ENCODE data around the gene ARFGEF3. TPM values are rescaled to one million over a fixed set of nuclear protein-coding genes. Genes with fewer than 3 reads are reported as not detected.

ARFGEF3 gene
- total and polyA plus RNA-seq, 2 donors (not counting 1 experiment from before 2014, with no cell fraction given), result not detected

GRCh38 chr6:138215093-138215782, 53.5 kb downstream of the ARFGEF3 start:
- DNase-seq, result no peak
- Histone ChIP-seq H3K4me1 (ENCODE audit: control insufficient read depth in 2 of 2, insufficient read depth in 2 of 2, low read length in 2 of 2) (no peaks in the 10 kb centered on the region), H4K20me1 (ENCODE audit: control insufficient read depth, insufficient read depth, low read length, poor library complexity, severe bottlenecking) (no peaks in the 10 kb centered on the region), H3K79me2 (ENCODE audit: control insufficient read depth, insufficient read depth, low read length) (no peaks in the 10 kb centered on the region), H3K4me2 (replicated peaks; ENCODE audit: low read depth, low read length, poor library complexity, severe bottlenecking) (no peak overlapping the region), H2AFZ (ENCODE audit: insufficient read depth, low read depth, low read length, poor library complexity, severe bottlenecking) (no peak overlapping the region), H3K4me3 (ENCODE audit: control extremely low read depth in 1 of 5, extremely low read depth in 1 of 5, insufficient read depth in 1 of 5, low read depth in 2 of 5, low read length in 4 of 5) (no peak overlapping the region), H3K27ac (ENCODE audit: low read length in 2 of 2) (no peak overlapping the region), H3K36me3 (replicated peaks in 1 of 2; ENCODE audit: control extremely low read depth in 1 of 2, control insufficient read depth in 1 of 2, extremely low read depth in 1 of 2, insufficient read depth in 2 of 2, low read length in 1 of 2) (no peaks in the 10 kb centered on the region), H3K9me3 (ENCODE audit: control extremely low read depth in 1 of 3, control insufficient read depth in 2 of 3, insufficient read depth in 1 of 3, low read length in 2 of 3) (peaks cover 0 to 3% (median 1%) of the 10 kb centered on the region in 3 donors), H3K27me3 (replicated peaks in 1 of 4; ENCODE audit: control extremely low read depth in 1 of 4, control insufficient read depth in 3 of 4, insufficient read depth in 4 of 4, low read length in 3 of 4) (peaks cover 0 to 4% (median 1%) of the 10 kb centered on the region in 4 experiments), H3K9ac (ENCODE audit: low read length) (no peak overlapping the region)
- ATAC-seq (ENCODE audit: low read depth), result no peak
- 95% methylated on average over 5 of the region's 7 CpGs for WGBS (ENCODE audit: insufficient coverage)
- intact Hi-C loops (cut with micrococcal nuclease), result no loop called here
- POLR2A ChIA-PET, result no interaction called here
- CTCF ChIA-PET, result no interaction called here
- TF ChIP-seq EZH2 (IDR thresholded peaks at IDR 0.05; ENCODE audit: borderline replicate concordance, insufficient read depth, low read depth, low read length, poor library complexity, severe bottlenecking) (no peak), CTCF (IDR thresholded peaks at IDR 0.05) (no peak)
- Mint-ChIP-seq H3K4me1 (no peaks in the 10 kb centered on the region), H3K27me3 (peaks cover 25% of the 10 kb centered on the region), H3K4me3 (no peak overlapping the region), H3K27ac (no peak overlapping the region), H3K9me3 (ENCODE audit: insufficient read depth) (no peaks in the 10 kb centered on the region)

GRCh38 chr6:138218449-138218848, 56.7 kb downstream of the ARFGEF3 start, which contains the start of gene PBOV1:
Gene PBOV1, minus strand, starts transcription at chr6:138218491. Its CDS starts 96 bp downstream, at chr6:138218395.
- intact Hi-C loops (cut with micrococcal nuclease), result no loop called here
- Mint-ChIP-seq H3K4me3 (no peak within 1 kb of the TSS), H3K27ac (no peak within 1 kb of the TSS), H3K27me3 (peaks cover 27% of the 10 kb centered on the region), H3K9me3 (ENCODE audit: insufficient read depth) (no peaks in the 10 kb centered on the region), H3K4me1 (no peaks in the 10 kb centered on the region)
- Histone ChIP-seq H3K4me3 (ENCODE audit: control extremely low read depth in 1 of 5, extremely low read depth in 1 of 5, insufficient read depth in 1 of 5, low read depth in 2 of 5, low read length in 4 of 5) (no peak within 1 kb of the TSS), H2AFZ (ENCODE audit: insufficient read depth, low read depth, low read length, poor library complexity, severe bottlenecking) (no peak within 1 kb of the TSS), H3K79me2 (ENCODE audit: control insufficient read depth, insufficient read depth, low read length) (no peaks in the 10 kb centered on the region), H3K9ac (ENCODE audit: low read length) (no peak within 1 kb of the TSS), H3K27me3 (replicated peaks in 1 of 4; ENCODE audit: control extremely low read depth in 1 of 4, control insufficient read depth in 3 of 4, insufficient read depth in 4 of 4, low read length in 3 of 4) (peaks cover 0 to 4% (median 0%) of the 10 kb centered on the region in 4 experiments), H3K4me1 (ENCODE audit: control insufficient read depth in 2 of 2, insufficient read depth in 2 of 2, low read length in 2 of 2) (no peaks in the 10 kb centered on the region), H3K4me2 (replicated peaks; ENCODE audit: low read depth, low read length, poor library complexity, severe bottlenecking) (no peak within 1 kb of the TSS), H3K9me3 (ENCODE audit: control extremely low read depth in 1 of 3, control insufficient read depth in 2 of 3, insufficient read depth in 1 of 3, low read length in 2 of 3) (peaks cover 0 to 1% (median 0%) of the 10 kb centered on the region in 3 donors), H3K27ac (ENCODE audit: low read length in 2 of 2) (no peak within 1 kb of the TSS), H3K36me3 (replicated peaks in 1 of 2; ENCODE audit: control extremely low read depth in 1 of 2, control insufficient read depth in 1 of 2, extremely low read depth in 1 of 2, insufficient read depth in 2 of 2, low read length in 1 of 2) (no peaks in the 10 kb centered on the region), H4K20me1 (ENCODE audit: control insufficient read depth, insufficient read depth, low read length, poor library complexity, severe bottlenecking) (no peaks in the 10 kb centered on the region)
- DNase-seq (no peak), ATAC-seq (ENCODE audit: low read depth) (no peak)
- ChIA-PET CTCF (no interaction called here), POLR2A (no interaction called here)
- no CpG with 5 or more reads among the region's 2 CpGs for WGBS (ENCODE audit: insufficient coverage)
- TF ChIP-seq EZH2 (IDR thresholded peaks at IDR 0.05; ENCODE audit: borderline replicate concordance, insufficient read depth, low read depth, low read length, poor library complexity, severe bottlenecking) (no peak), CTCF (IDR thresholded peaks at IDR 0.05) (no peak)
